ENCODE results near the gene SORBS1.

Gene SORBS1

GRCh38 chr10:95525033-95525418 lies 36.1 kb downstream of the SORBS1 start:
- Histone ChIP-seq H3K36me3 (ENCODE audit: insufficient read depth, low read length) (no peaks in the 10 kb centered on the region), H3K27ac (ENCODE audit: low read depth, low read length) (no peak overlapping the region), H3K4me1 (ENCODE audit: insufficient read depth, low read length) (peaks cover 13% of the 10 kb centered on the region), H3K9ac (ENCODE audit: low read depth, low read length) (no peak overlapping the region), H3K4me3 (ENCODE audit: low read length) (no peak overlapping the region), H3K27me3 (ENCODE audit: insufficient read depth, low read length) (no peaks in the 10 kb centered on the region), H3K9me3 (ENCODE audit: insufficient read depth, low read depth, low read length) (no peaks in the 10 kb centered on the region)
- WGBS: 91% methylated on average over 4 of the region's 4 CpGs

GRCh38 chr10:95524358-95525032 lies 36.7 kb downstream of the SORBS1 start:
- WGBS: 95% methylated on average over 7 of the region's 7 CpGs
- no peak overlapping the region for H3K27ac ChIP-seq (ENCODE audit: low read depth, low read length)

GRCh38 chr10:95522117-95522516 lies 39.1 kb downstream of the SORBS1 start:
- WGBS: 88% methylated on average over 2 of the region's 2 CpGs

More at GRCh38 chr10:95524358-95525032, 36.7 kb downstream of the SORBS1 start:
- Histone ChIP-seq H3K36me3 (ENCODE audit: insufficient read depth, low read length) (no peaks in the 10 kb centered on the region), H3K4me3 (ENCODE audit: low read length) (no peak overlapping the region), H3K4me1 (ENCODE audit: insufficient read depth, low read length) (peaks cover 14% of the 10 kb centered on the region), H3K9ac (ENCODE audit: low read depth, low read length) (no peak overlapping the region), H3K9me3 (ENCODE audit: insufficient read depth, low read depth, low read length) (no peaks in the 10 kb centered on the region), H3K27me3 (ENCODE audit: insufficient read depth, low read length) (no peaks in the 10 kb centered on the region)

GRCh38 chr10:95520617-95521016 lies 40.6 kb downstream of the SORBS1 start:
- 100% methylated on average over 1 of the region's 1 CpG for WGBS
- no peak overlapping the region for H3K27ac ChIP-seq (ENCODE audit: low read depth, low read length)
- no peak overlapping the region for H3K9ac ChIP-seq (ENCODE audit: low read depth, low read length)
- H3K4me3 ChIP-seq (ENCODE audit: low read length): no peak overlapping the region
- no peaks in the 10 kb centered on the region for H3K36me3 ChIP-seq (ENCODE audit: insufficient read depth, low read length)
- no peaks in the 10 kb centered on the region for H3K27me3 ChIP-seq (ENCODE audit: insufficient read depth, low read length)
- H3K9me3 ChIP-seq (ENCODE audit: insufficient read depth, low read depth, low read length): no peaks in the 10 kb centered on the region
- peaks cover 24% of the 10 kb centered on the region for H3K4me1 ChIP-seq (ENCODE audit: insufficient read depth, low read length)

More at GRCh38 chr10:95522117-95522516, 39.1 kb downstream of the SORBS1 start:
- H3K4me3 ChIP-seq (ENCODE audit: low read length): no peak overlapping the region
- H3K4me1 ChIP-seq (ENCODE audit: insufficient read depth, low read length): peaks cover 24% of the 10 kb centered on the region
- H3K27ac ChIP-seq (ENCODE audit: low read depth, low read length): no peak overlapping the region
- H3K36me3 ChIP-seq (ENCODE audit: insufficient read depth, low read length): no peaks in the 10 kb centered on the region
- no peak overlapping the region for H3K9ac ChIP-seq (ENCODE audit: low read depth, low read length)
- H3K27me3 ChIP-seq (ENCODE audit: insufficient read depth, low read length): no peaks in the 10 kb centered on the region
- H3K9me3 ChIP-seq (ENCODE audit: insufficient read depth, low read depth, low read length): no peaks in the 10 kb centered on the region

- WGBS: 80% methylated on average over 6 of the region's 8 CpGs
- Histone ChIP-seq H3K4me1 (ENCODE audit: insufficient read depth, low read length) (peaks cover 24% of the 10 kb centered on the region), H3K4me3 (ENCODE audit: low read length) (no peak overlapping the region), H3K27ac (ENCODE audit: low read depth, low read length) (no peak overlapping the region), H3K9me3 (ENCODE audit: insufficient read depth, low read depth, low read length) (no peaks in the 10 kb centered on the region), H3K9ac (ENCODE audit: low read depth, low read length) (no peak overlapping the region), H3K27me3 (ENCODE audit: insufficient read depth, low read length) (no peaks in the 10 kb centered on the region), H3K36me3 (ENCODE audit: insufficient read depth, low read length) (no peaks in the 10 kb centered on the region)
Measured at GRCh38 chr10:95518455-95519452, 42.4 kb downstream of the SORBS1 start.

GRCh38 chr10:95517536-95518454 lies 43.4 kb downstream of the SORBS1 start:
- WGBS: 89% methylated on average over 4 of the region's 5 CpGs
- no peak overlapping the region for H3K4me3 ChIP-seq (ENCODE audit: low read length)
- H3K4me1 ChIP-seq (ENCODE audit: insufficient read depth, low read length): peaks cover 24% of the 10 kb centered on the region
- H3K9ac ChIP-seq (ENCODE audit: low read depth, low read length): no peak overlapping the region
- no peaks in the 10 kb centered on the region for H3K27me3 ChIP-seq (ENCODE audit: insufficient read depth, low read length)
- no peaks in the 10 kb centered on the region for H3K9me3 ChIP-seq (ENCODE audit: insufficient read depth, low read depth, low read length)
- no peak overlapping the region for H3K27ac ChIP-seq (ENCODE audit: low read depth, low read length)
- no peaks in the 10 kb centered on the region for H3K36me3 ChIP-seq (ENCODE audit: insufficient read depth, low read length)

- no peaks in the 10 kb centered on the region for H3K27me3 ChIP-seq (ENCODE audit: insufficient read depth, low read length)
- H3K36me3 ChIP-seq (ENCODE audit: insufficient read depth, low read length): no peaks in the 10 kb centered on the region
- H3K9me3 ChIP-seq (ENCODE audit: insufficient read depth, low read depth, low read length): no peaks in the 10 kb centered on the region
- no peak overlapping the region for H3K4me3 ChIP-seq (ENCODE audit: low read length)
- H3K4me1 ChIP-seq (ENCODE audit: insufficient read depth, low read length): peaks cover 16% of the 10 kb centered on the region
- 97% methylated on average over 7 of the region's 7 CpGs for WGBS
- no peak overlapping the region for H3K9ac ChIP-seq (ENCODE audit: low read depth, low read length)
- no peak overlapping the region for H3K27ac ChIP-seq (ENCODE audit: low read depth, low read length)
Measured at GRCh38 chr10:95516774-95517373, 44.3 kb downstream of the SORBS1 start.

GRCh38 chr10:95513941-95514392 lies 47.2 kb downstream of the SORBS1 start:
- no peaks in the 10 kb centered on the region for H3K36me3 ChIP-seq (ENCODE audit: insufficient read depth, low read length)
- no peak overlapping the region for H3K9ac ChIP-seq (ENCODE audit: low read depth, low read length)
- H3K4me3 ChIP-seq (ENCODE audit: low read length): no peak overlapping the region
- H3K27ac ChIP-seq (ENCODE audit: low read depth, low read length): no peak overlapping the region
- no peaks in the 10 kb centered on the region for H3K9me3 ChIP-seq (ENCODE audit: insufficient read depth, low read depth, low read length)
- H3K27me3 ChIP-seq (ENCODE audit: insufficient read depth, low read length): no peaks in the 10 kb centered on the region
- 100% methylated on average over 2 of the region's 2 CpGs for WGBS
- peaks cover 19% of the 10 kb centered on the region for H3K4me1 ChIP-seq (ENCODE audit: insufficient read depth, low read length)

- Histone ChIP-seq H3K36me3 (ENCODE audit: insufficient read depth, low read length) (no peaks in the 10 kb centered on the region), H3K4me3 (ENCODE audit: low read length) (no peak overlapping the region), H3K9me3 (ENCODE audit: insufficient read depth, low read depth, low read length) (no peaks in the 10 kb centered on the region), H3K27ac (ENCODE audit: low read depth, low read length) (no peak overlapping the region), H3K9ac (ENCODE audit: low read depth, low read length) (no peak overlapping the region; the same call in 1 of the 2 replicates), H3K4me1 (ENCODE audit: insufficient read depth, low read length) (peaks cover 16% of the 10 kb centered on the region), H3K27me3 (ENCODE audit: insufficient read depth, low read length) (no peaks in the 10 kb centered on the region)
- WGBS: 92% methylated on average over 11 of the region's 11 CpGs
Measured at GRCh38 chr10:95513008-95513589, 48.1 kb downstream of the SORBS1 start.

GRCh38 chr10:95511314-95511713 lies 49.9 kb downstream of the SORBS1 start:
- no peak overlapping the region for H3K27ac ChIP-seq (ENCODE audit: low read depth, low read length)
- H3K9me3 ChIP-seq (ENCODE audit: insufficient read depth, low read depth, low read length): no peaks in the 10 kb centered on the region
- no peak overlapping the region for H3K4me3 ChIP-seq (ENCODE audit: low read length)
- peaks cover 16% of the 10 kb centered on the region for H3K4me1 ChIP-seq (ENCODE audit: insufficient read depth, low read length)
- WGBS: 74% methylated on average over 6 of the region's 6 CpGs
- H3K36me3 ChIP-seq (ENCODE audit: insufficient read depth, low read length): no peaks in the 10 kb centered on the region
- H3K27me3 ChIP-seq (ENCODE audit: insufficient read depth, low read length): no peaks in the 10 kb centered on the region
- H3K9ac ChIP-seq (ENCODE audit: low read depth, low read length): no peak overlapping the region
